ENCODE measurements around the gene NPTXR. TPM values are rescaled to one million over a fixed set of nuclear protein-coding genes. Genes with fewer than 3 reads are reported as not detected.
"Not testable (repeated sequence)": the region's sequence is repeated elsewhere in the genome, so short reads cannot be mapped to it uniquely, and the experiment has no call there.

NPTXR gene
- total and polyA plus RNA-seq, 10 of the 15 experiments (the other 5 are each of a cell fraction or from before 2014, with no cell fraction given), result 0.02 to 0.38 (median 0.07) TPM; not detected in 2

DNA sequence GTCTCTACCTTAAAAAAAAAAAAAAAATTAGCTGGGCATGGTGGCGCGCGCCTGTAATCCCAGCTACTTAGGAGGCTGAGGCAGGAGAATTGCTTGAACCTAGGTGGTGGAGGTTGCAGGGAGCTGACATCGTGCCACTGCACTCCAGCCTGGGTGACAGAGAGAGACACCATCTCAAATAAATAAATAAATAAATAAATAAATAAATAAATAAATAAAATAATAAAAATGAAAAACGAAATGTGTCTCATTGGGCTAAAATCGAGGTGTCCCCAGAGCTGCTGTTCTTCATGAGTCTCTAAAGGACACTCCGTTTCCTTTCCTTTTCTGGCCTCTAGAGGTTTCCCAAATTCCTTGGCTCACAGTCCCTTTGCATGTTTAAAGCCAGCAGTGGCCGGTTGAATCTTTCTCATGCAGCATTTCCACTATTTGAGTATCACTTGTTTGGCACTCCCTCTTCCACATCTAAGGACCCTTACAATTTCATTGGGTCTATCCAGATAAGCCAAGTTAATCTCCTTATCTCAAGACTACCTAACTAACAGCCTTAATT lies 38.7 kb downstream of the NPTXR start:
- H3K27me3 ChIP-seq (replicated peaks in 1 of 2; ENCODE audit: control insufficient read depth in 2 of 2, insufficient read depth in 2 of 2, low read length in 1 of 2); H3K4me1 ChIP-seq (ENCODE audit: control insufficient read depth, insufficient read depth, low read length); CTCF ChIA-PET; H2AFZ ChIP-seq (ENCODE audit: control insufficient read depth, low read depth, low read length); H3K9me3 ChIP-seq (replicated peaks; ENCODE audit: control insufficient read depth, insufficient read depth, low read length); H3K79me2 ChIP-seq (ENCODE audit: control insufficient read depth, insufficient read depth, low read length); H3K4me2 ChIP-seq (ENCODE audit: control insufficient read depth, insufficient read depth); H3K4me3 ChIP-seq; H3K36me3 ChIP-seq (ENCODE audit: control insufficient read depth in 2 of 2, insufficient read depth in 2 of 2, low read length in 1 of 2); H4K20me1 ChIP-seq (ENCODE audit: control insufficient read depth, insufficient read depth); POLR2A ChIA-PET; ATAC-seq; H3K27ac ChIP-seq (ENCODE audit: control insufficient read depth, insufficient read depth); FAIRE-seq; H3K9ac ChIP-seq (ENCODE audit: control insufficient read depth, insufficient read depth, low read length); in situ Hi-C loops (cut with MboI); RAD21 ChIA-PET (ENCODE audit: unreplicated experiment); intact Hi-C loops (cut with micrococcal nuclease; ENCODE audit: unreplicated experiment); DNase-seq (ENCODE audit: low read depth, low spot score); BruUV-seq (replicated peaks): not testable (repeated sequence)
- SMC1A ChIA-PET (ENCODE audit: uncharacterized antibody, unreplicated experiment), result interaction anchor here (0.8 kb wide), 1 partner anchor 49 kb away, joined by 4 read pairs; no protein-coding TSS in a partner anchor
- 43% methylated on average over 8 of the region's 8 CpGs for WGBS (ENCODE audit: insufficient coverage, insufficient replicate concordance, low lambda C conversion rate, missing lambda C conversion rate)

DNA sequence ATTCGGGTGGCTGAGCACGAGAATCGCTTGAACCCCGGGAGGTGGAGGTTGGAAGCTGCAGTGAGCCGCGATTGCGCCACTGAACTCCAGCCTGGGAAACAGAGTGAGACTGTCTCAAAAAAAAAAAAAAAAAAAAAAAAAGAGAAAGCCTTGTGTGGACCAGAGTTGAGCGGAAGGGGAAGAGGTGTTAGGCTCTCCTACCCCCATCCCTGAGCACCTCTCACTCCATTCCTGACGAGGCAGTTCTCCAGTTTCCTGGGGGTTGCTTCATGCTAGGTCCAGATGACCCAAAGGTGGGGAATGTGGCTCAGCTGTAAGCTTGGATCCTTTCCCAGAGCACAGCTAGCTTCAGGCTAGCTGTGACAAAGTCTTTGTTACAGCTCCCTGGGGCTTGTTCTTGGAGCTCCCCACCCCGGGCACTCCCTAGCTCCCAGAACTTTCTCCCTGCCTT lies 41.1 kb downstream of the NPTXR start:
- no peak overlapping the region for H3K27ac ChIP-seq (ENCODE audit: control insufficient read depth, insufficient read depth)
- no peaks in the 10 kb centered on the region for H3K79me2 ChIP-seq (ENCODE audit: control insufficient read depth, insufficient read depth, low read length)
- no peaks in the 10 kb centered on the region for H3K36me3 ChIP-seq (ENCODE audit: control insufficient read depth in 2 of 2, insufficient read depth in 2 of 2, low read length in 1 of 2)
- no peak overlapping the region for H3K9ac ChIP-seq (ENCODE audit: control insufficient read depth, insufficient read depth, low read length)
- BruUV-seq (replicated peaks), result no TSS peak
- no peaks in the 10 kb centered on the region; the same call in 2 of the 3 replicates for H3K9me3 ChIP-seq (replicated peaks; ENCODE audit: control insufficient read depth, insufficient read depth, low read length)
- no peak overlapping the region for H3K4me2 ChIP-seq (ENCODE audit: control insufficient read depth, insufficient read depth)
- 44% methylated on average over 10 of the region's 10 CpGs for WGBS (ENCODE audit: insufficient coverage, insufficient replicate concordance, low lambda C conversion rate, missing lambda C conversion rate)
- no peaks in the 10 kb centered on the region for H4K20me1 ChIP-seq (ENCODE audit: control insufficient read depth, insufficient read depth)
- intact Hi-C loops (cut with micrococcal nuclease; ENCODE audit: unreplicated experiment) (no loop called here), in situ Hi-C loops (cut with MboI) (no loop called here)
- FAIRE-seq (no peak), ATAC-seq (no peak), DNase-seq (ENCODE audit: low read depth, low spot score) (no peak)
- ChIA-PET RAD21 (ENCODE audit: unreplicated experiment) (no interaction called here), POLR2A (no interaction called here), CTCF (interaction anchor here (0.6 kb wide), 1 partner anchor 66 kb away, joined by 3 read pairs; no protein-coding TSS in a partner anchor), SMC1A (ENCODE audit: uncharacterized antibody, unreplicated experiment) (interaction anchor here (1.1 kb wide), 1 partner anchor 51 kb away, joined by 3 read pairs; no protein-coding TSS in a partner anchor)
- no peaks in the 10 kb centered on the region for H3K4me1 ChIP-seq (ENCODE audit: control insufficient read depth, insufficient read depth, low read length)
- H3K4me3 ChIP-seq, result no peak overlapping the region
- H2AFZ ChIP-seq (ENCODE audit: control insufficient read depth, low read depth, low read length), result no peak overlapping the region
- H3K27me3 ChIP-seq (replicated peaks in 1 of 2; ENCODE audit: control insufficient read depth in 2 of 2, insufficient read depth in 2 of 2, low read length in 1 of 2), result no peaks in the 10 kb centered on the region; a peak in 1 of 4 replicates
- no peak for TF ChIP-seq BHLHE40 (IDR thresholded peaks at IDR 0.05; ENCODE audit: borderline replicate concordance in 1 of 2, low read depth in 2 of 2, low read length in 1 of 2)
- TF ChIP-seq, protein P1, sequence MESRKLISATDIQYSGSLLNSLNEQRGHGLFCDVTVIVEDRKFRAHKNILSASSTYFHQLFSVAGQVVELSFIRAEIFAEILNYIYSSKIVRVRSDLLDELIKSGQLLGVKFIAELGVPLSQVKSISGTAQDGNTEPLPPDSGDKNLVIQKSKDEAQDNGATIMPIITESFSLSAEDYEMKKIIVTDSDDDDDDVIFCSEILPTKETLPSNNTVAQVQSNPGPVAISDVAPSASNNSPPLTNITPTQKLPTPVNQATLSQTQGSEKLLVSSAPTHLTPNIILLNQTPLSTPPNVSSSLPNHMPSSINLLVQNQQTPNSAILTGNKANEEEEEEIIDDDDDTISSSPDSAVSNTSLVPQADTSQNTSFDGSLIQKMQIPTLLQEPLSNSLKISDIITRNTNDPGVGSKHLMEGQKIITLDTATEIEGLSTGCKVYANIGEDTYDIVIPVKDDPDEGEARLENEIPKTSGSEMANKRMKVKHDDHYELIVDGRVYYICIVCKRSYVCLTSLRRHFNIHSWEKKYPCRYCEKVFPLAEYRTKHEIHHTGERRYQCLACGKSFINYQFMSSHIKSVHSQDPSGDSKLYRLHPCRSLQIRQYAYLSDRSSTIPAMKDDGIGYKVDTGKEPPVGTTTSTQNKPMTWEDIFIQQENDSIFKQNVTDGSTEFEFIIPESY (IDR thresholded peaks at IDR 0.05), result no peak
- TF ChIP-seq NFYA (IDR thresholded peaks at IDR 0.05; ENCODE audit: borderline replicate concordance, low read depth, low read length), result no peak
- TF ChIP-seq, protein P2, sequence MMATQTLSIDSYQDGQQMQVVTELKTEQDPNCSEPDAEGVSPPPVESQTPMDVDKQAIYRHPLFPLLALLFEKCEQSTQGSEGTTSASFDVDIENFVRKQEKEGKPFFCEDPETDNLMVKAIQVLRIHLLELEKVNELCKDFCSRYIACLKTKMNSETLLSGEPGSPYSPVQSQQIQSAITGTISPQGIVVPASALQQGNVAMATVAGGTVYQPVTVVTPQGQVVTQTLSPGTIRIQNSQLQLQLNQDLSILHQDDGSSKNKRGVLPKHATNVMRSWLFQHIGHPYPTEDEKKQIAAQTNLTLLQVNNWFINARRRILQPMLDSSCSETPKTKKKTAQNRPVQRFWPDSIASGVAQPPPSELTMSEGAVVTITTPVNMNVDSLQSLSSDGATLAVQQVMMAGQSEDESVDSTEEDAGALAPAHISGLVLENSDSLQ (IDR thresholded peaks at IDR 0.05), result no peak
- no peak for TF ChIP-seq KAT2A (conservative IDR thresholded peaks at IDR 0.05; ENCODE audit: control insufficient read depth, low read depth, low read length)
- TF ChIP-seq ETV6 (conservative IDR thresholded peaks at IDR 0.05 in 1 of 2, IDR thresholded peaks at IDR 0.05 in 1 of 2; ENCODE audit: borderline replicate concordance in 1 of 2, low read depth in 1 of 2), result no peak
- TF ChIP-seq, protein P3, sequence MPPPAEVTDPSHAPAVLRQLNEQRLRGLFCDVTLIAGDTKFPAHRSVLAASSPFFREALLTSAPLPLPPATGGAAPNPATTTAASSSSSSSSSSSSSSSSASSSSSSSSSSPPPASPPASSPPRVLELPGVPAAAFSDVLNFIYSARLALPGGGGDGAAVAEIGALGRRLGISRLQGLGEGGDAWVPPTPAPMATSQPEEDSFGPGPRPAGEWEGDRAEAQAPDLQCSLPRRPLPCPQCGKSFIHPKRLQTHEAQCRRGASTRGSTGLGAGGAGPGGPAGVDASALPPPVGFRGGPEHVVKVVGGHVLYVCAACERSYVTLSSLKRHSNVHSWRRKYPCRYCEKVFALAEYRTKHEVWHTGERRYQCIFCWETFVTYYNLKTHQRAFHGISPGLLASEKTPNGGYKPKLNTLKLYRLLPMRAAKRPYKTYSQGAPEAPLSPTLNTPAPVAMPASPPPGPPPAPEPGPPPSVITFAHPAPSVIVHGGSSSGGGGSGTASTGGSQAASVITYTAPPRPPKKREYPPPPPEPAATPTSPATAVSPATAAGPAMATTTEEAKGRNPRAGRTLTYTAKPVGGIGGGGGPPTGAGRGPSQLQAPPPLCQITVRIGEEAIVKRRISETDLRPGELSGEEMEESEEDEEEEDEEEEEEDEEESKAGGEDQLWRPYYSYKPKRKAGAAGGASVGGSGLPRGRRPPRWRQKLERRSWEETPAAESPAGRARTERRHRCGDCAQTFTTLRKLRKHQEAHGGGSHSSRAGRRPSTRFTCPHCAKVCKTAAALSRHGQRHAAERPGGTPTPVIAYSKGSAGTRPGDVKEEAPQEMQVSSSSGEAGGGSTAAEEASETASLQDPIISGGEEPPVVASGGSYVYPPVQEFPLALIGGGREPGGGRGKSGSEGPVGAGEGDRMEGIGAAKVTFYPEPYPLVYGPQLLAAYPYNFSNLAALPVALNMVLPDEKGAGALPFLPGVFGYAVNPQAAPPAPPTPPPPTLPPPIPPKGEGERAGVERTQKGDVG (CRISPR knock-in tag; IDR thresholded peaks at IDR 0.05), result no peak

All from GM12878 (cell line).